ENCODE measurements around the gene FKBP1A.

DNA sequence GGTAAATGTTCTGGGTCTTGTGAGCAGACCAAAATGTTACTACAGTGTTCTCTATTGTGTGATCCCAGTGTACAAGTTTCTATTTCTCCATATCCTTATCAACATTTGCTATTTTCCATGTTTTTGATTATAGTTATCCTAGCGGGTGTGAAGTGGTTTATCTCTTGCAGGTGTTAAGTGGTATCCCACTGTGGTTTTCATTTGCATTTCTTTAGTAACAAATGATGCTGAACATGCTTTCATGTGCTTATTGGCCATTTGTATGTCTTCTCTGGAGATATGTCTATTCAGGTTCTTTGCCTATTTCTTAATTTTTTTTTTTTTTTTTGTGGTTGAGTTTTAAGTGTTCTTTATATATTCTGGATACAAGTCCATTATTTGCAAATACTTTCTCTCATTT lies 38.3 kb upstream of the FKBP1A start:
- TF ChIP-seq CTCF (IDR thresholded peaks at IDR 0.05; ENCODE audit: low read depth, low read length) (no peak), EZH2phosphoT487 (IDR thresholded peaks at IDR 0.05; ENCODE audit: low read depth) (no peak)

Data from OCI-LY3 (cell line).